ENCODE data around the gene MEF2C. TPM values are rescaled to one million over a fixed set of nuclear protein-coding genes. Genes with fewer than 3 reads are reported as not detected.

Gene MEF2C
- total and polyA plus RNA-seq, 4 donors = 2.8 to 15.9 (median 10.1) TPM

Small RNA genes lying within 50 kb of the gene (small RNA-seq; reads per million reads assigned to genes)
- not detected for gene AC008525.2
